ENCODE data around the gene ARMH1. TPM values are rescaled to one million over a fixed set of nuclear protein-coding genes. Genes with fewer than 3 reads are reported as not detected.
A peak's percentile ranks its signal among the peaks of the same experiment; 100 is the strongest.

The ARMH1 gene
- total RNA-seq, 1 donor from 2014 or later, result 1.1 TPM

GRCh38 chr1:44659566-44659965 is 14.9 kb upstream of the ARMH1 start:
- no peak for DNase-seq
- H3K4me3 ChIP-seq, result no peak overlapping the region
- H3K36me3 ChIP-seq, result peaks cover 3% of the 10 kb centered on the region
- H3K9me3 ChIP-seq (replicated peaks), result no peaks in the 10 kb centered on the region
- intact Hi-C loops (cut with micrococcal nuclease), result no loop called here
- H3K4me1 ChIP-seq, result peaks cover 15% of the 10 kb centered on the region
- no peaks in the 10 kb centered on the region for H3K27me3 ChIP-seq (ENCODE audit: low read depth)
- H3K27ac ChIP-seq (replicated peaks), result peak overlapping the region; percentile 80
- TF ChIP-seq CTCF (IDR thresholded peaks at IDR 0.05; ENCODE audit: borderline replicate concordance), result no peak

GRCh38 chr1:44660176-44660575 is 14.3 kb upstream of the ARMH1 start:
- Histone ChIP-seq H3K9me3 (replicated peaks) (no peaks in the 10 kb centered on the region), H3K27ac (replicated peaks) (peak overlapping the region; percentile 80), H3K27me3 (ENCODE audit: low read depth) (no peaks in the 10 kb centered on the region), H3K36me3 (no peaks in the 10 kb centered on the region), H3K4me1 (peaks cover 15% of the 10 kb centered on the region), H3K4me3 (peak overlapping the region; percentile 17)
- intact Hi-C loops (cut with micrococcal nuclease), result no loop called here
- peak; percentile 87 for DNase-seq
- no peak for TF ChIP-seq CTCF (IDR thresholded peaks at IDR 0.05; ENCODE audit: borderline replicate concordance)

GRCh38 chr1:44661781-44662682 is 12.5 kb upstream of the ARMH1 start:
- intact Hi-C loops (cut with micrococcal nuclease), result no loop called here
- TF ChIP-seq CTCF (IDR thresholded peaks at IDR 0.05; ENCODE audit: borderline replicate concordance), result no peak
- no peak overlapping the region for H3K4me3 ChIP-seq
- no peak for DNase-seq
- H3K27ac ChIP-seq (replicated peaks), result no peak overlapping the region
- peaks cover 15% of the 10 kb centered on the region for H3K4me1 ChIP-seq
- H3K36me3 ChIP-seq, result no peaks in the 10 kb centered on the region
- no peaks in the 10 kb centered on the region for H3K27me3 ChIP-seq (ENCODE audit: low read depth)
- no peaks in the 10 kb centered on the region for H3K9me3 ChIP-seq (replicated peaks)

- H3K9me3 ChIP-seq (replicated peaks), result no peaks in the 10 kb centered on the region
- no peak for DNase-seq
- no peak overlapping the region for H3K4me3 ChIP-seq
- no peaks in the 10 kb centered on the region for H3K27me3 ChIP-seq (ENCODE audit: low read depth)
- no peak overlapping the region for H3K27ac ChIP-seq (replicated peaks)
- intact Hi-C loops (cut with micrococcal nuclease), result no loop called here
- no peak for TF ChIP-seq CTCF (IDR thresholded peaks at IDR 0.05; ENCODE audit: borderline replicate concordance)
- H3K36me3 ChIP-seq, result no peaks in the 10 kb centered on the region
- peaks cover 15% of the 10 kb centered on the region for H3K4me1 ChIP-seq
These were observed 11.9 kb upstream of the ARMH1 start for GRCh38 chr1:44662683-44663030.

- Histone ChIP-seq H3K36me3 (no peaks in the 10 kb centered on the region), H3K4me1 (peaks cover 15% of the 10 kb centered on the region), H3K9me3 (replicated peaks) (no peaks in the 10 kb centered on the region), H3K4me3 (no peak overlapping the region), H3K27me3 (ENCODE audit: low read depth) (no peaks in the 10 kb centered on the region), H3K27ac (replicated peaks) (no peak overlapping the region)
- intact Hi-C loops (cut with micrococcal nuclease), result no loop called here
- TF ChIP-seq CTCF (IDR thresholded peaks at IDR 0.05; ENCODE audit: borderline replicate concordance), result no peak
- DNase-seq, result no peak
These were observed 11.1 kb upstream of the ARMH1 start for GRCh38 chr1:44663417-44663816.
